Cerebellar nuclear complex (tissue), 1 donor: ENCODE data around the gene CYLD.
A peak's percentile ranks its signal among the peaks of the same experiment; 100 is the strongest.

ENCODE experiments used
- DNase-seq, 2 experiments: peaks; one replicate each; lab custom pipeline; 2025; lab: John Stamatoyannopoulos, UW

Gene CYLD

DNA sequence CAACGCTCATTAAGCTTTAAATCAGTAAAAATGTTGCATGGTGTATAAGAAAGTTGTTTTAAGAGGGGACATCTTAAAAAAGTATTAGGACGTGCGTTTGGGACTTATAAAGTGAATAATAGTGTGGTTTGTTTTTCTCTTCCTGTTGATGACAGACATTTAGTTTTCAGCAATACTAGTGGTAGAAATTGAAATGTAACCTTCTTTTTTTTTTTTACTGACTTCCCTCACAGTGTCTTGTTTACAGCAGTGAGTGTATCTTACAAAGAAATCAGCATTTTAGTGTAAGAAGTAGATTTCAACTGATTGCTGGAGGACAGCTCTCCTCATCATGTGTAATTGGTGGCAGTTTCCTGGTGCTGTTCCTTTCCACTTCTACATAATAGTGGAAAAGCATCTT is 39.6 kb downstream of the CYLD start:
- no peak for DNase-seq

DNA sequence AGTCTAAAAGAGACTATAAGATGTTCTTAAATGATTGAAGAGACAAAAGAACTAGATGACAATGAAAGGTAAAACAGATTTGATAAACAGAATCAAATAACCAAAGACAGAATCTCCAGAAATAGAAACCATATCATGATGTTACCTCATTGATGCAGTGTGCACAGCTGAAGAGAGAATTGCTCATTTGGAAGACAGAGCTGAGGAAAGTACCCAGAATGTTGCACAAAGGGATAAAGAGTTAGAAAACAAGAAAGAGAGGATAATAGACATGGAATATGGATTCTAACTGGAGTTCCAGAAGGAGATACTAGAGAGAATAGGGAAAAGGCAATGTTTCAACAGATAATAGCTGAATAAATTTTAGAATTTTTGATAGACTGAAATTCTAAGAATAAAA is 47.9 kb downstream of the CYLD start:
- DNase-seq: no peak

DNA sequence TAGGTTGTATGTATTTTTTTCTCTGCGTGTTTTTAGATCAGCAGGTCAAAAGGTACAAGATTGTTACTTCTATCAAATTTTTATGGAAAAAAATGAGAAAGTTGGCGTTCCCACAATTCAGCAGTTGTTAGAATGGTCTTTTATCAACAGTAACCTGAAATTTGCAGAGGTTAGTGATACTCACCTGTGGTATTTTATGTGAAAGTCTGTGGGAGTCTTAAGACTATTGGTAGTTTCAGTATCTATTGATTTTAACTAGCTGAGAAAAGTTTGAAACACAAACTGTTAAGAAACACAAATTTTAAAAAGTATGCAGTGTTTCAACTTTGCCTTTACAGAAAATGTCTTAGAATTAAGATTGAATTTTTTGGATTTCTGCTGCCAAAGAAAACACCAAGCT is 49.6 kb downstream of the CYLD start:
- no peak for DNase-seq

DNA sequence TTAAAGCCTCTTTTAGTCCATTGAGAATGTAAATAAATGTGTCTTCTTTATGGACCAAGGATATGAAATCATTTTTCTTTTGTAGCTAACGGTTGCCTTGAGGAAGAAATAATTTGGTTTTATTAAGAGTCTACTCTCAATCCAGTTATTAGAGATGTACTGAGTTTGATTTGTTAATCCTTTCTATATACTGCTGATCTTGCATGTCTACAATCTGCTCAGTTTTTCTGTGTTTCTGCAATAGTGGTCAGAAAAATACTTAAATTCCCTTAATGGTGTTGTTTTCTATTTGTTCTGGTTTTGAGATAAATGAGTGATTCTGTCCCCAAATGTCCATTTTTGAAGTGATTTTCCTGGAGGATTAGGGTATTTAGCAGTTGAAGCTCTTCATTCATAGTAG is 54.9 kb downstream of the CYLD start:
- no peak for DNase-seq

DNA sequence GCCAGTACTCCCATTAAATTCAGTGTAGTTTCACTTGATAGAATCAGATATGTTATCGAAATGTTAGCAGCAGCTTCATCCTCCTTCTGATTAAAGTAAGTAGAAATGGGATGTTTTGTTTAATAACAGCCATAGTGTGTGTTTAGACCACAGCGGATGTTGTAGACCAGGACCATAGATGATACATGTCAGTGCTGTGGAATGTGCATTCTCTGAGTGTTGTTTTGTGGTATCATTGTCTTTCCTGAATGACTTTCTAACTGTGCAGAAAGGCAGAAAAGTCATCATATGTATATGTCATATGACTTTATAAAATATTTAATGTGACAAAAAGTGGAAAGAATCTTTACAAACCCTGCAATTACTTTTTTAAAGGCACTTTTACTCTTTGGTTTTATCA is 55.6 kb downstream of the CYLD start:
- DNase-seq: no peak

DNA sequence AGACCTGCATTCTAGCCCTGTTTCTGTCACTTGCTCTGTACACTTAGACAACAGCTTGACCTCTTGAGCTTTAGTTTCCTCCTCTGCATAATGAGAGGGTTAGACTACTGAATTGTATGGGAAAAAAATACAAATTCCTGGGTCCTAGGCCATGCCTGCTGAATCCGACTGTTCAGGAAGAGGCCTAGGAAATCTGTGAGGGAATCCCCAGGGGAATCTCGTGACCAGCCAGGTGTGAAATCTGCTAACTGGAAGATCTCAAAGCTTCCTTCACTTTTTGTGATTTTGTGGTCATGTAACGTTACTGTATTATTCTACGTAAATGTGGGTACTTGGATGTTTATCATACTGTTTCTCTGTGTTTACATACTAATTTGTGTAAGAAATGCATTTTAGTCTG is 58.2 kb downstream of the CYLD start:
- DNase-seq: no peak

DNA sequence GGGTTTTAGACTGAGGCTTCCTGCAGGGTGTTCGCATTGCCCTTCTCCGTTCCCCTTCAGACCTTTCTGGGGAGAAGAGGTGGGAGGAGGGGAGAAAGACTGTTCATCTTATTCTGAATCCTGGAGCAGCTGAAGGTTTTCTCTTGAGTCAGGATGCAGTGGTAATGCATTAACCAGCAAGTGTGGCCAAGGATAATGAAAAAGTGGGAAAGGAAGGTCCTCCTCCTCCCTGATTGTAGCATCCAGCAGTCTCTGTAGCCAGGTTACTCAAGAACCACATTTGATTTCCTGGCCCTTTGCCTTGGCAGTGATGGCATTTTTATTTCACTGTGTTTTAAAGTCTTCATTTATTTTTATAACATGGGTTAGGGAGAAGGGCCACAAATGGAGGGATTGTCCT is 59.1 kb downstream of the CYLD start:
- no peak for DNase-seq

DNA sequence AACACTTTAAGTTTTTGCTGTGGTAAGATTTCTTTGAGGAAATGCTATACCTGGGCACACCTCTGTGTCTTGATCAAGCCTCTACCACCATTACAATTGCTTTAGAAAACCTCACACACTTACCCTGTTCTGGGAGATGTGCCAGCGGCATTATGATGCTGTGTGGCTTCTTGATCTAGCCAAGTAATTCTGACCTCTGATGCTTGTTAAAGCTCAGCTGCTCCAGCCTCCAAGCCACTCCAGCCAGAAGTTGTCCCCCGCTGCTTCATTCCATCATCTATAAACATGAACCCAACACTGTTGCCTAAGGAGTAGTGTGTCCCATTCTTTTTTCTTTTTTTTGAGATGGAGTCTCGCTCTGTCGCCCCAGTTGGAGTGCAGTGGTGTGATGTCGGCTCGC is 60.1 kb downstream of the CYLD start:
- DNase-seq: no peak

DNA sequence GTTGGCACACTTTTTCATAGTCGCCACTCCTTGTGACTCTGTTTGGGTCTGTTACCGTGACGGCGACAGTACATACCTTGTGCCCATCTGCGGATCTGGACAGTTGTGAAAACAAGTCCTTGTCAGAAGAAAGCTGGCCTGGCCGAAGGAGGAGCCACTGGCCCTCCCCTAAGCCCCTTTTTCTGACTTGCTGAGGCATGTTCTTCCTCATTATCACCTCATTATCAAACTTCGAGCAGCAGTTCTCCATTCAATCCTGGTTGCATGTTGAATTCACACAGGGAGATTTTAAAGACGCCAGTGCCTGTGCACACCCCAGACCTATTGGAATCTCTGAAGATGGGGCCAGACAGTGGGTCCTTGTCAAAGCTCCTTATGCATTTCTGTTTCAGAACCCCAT is 61.1 kb downstream of the CYLD start:
- DNase-seq: no peak

DNA sequence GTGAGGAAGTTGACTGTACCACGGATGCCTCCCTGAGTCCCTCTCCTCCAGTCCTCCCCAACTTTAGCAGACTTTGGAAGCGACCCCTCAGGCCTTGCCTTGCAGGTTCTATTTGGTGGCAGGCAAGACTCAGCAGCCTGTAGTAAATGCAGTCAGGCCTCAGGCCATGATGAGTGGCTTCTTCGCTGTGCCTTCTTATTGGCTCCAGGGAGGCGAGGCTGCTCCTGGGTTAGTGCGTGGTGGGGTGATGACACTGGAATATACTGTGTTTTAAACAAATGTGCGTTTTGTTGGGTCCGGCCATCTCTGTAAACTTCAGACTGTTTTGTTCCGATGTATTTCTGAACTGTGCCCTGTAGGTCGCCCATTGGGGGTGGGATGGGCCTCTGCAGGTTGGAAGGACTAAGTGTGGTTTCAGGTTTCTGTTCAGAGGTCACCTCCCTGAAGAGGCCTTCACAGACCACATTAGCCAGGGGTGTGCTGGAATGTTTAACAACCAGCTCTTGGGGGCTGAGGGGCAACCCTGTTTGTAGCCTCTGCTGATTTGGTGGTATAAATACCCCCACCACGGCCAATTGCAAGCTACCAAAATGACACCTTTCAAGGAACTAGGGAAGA is 62.5 kb downstream of the CYLD start:
- no peak for DNase-seq

DNA sequence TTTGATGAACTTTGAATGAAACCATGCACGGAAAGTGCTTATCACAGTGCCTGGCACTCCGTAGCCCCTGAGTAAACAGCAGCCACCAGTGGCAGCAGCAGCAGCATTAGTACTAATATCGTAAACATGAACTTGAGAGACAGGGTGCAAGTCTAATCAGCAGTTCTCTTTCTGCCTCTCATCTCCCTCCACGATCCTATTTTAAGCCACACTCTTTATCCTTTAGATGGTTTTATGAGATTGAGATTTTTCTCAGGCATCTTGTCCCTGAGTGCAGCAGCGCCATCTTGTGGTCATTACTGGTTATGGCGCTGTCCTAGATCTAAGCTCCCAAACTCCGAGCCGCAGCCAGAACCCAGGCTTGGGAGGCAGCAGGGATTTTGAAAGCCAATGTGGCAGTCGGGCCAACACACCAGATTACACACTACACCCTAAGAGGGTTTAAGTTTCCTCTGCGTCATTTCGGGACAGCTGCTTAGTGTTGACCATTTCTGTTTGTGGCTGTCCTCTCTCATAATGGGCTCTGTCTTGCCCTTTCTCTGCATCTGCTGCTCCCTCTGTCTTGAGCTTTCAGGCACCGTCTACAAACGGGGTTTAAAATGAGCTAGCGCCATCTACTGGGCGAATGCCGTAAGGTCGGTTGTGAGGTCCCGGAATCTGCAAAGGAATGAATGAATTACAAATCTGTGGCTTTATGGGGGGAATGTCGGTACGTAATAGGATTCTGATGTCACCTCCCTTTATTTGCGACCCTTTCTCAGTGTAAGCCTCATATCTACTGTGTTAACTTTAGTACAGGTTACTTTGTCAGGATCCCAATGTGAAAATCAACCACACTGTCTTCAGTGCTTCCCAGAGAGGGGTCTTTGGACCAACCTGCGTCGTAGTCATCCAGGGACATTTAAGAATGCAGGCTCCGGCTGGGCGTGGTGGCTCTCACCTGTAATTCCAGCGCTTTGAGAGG is 64.5 kb downstream of the CYLD start:
- DNase-seq: peak in 1 of 2 experiments; percentile 87

DNA sequence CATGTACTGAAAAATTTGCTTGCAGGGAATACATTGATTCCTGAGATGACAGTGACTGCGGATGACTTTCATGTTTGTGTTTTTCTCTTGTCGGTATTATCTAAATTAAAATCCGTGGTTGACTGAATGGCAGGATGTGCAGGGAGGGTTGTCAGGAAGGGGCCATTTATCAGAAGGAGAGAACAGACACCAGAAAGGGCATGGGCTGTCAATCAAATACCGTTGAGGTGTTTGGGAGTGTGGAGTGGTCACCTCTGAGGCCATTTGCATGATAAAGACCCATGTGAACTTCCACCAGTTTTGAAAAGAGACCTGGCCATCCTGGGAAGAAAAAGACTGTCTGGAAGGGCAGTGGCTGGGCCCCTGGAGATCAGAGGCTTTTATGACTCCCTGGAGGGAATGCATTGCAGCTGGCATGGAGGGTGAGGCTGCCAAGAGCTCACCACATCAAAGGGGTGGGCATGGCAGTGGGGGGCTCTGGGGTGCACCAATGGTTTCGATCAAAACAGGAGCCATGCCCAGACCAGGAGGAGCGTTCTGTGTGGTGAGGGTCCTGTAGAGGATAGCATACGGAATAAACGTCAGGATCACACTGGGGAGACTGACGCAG is 67.1 kb downstream of the CYLD start:
- DNase-seq: no peak

DNA sequence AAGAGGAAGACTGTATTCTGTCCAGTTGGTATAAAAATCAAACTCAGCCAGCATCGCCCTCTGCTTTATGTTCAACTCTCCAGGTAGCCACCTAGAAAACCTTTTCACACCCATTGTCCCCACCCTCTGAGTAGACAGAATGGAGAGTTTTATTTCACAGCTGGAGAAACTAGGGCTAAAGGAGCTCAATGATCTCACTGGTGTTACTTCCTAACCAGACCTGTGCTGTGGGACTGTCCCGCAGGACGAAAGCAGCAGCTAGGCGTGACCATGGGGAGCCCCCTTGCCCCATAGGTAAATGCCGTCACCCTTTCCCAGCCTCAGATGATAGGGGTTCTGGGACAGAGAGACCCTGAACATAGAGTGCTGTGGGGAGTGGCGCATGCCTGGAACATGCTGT is 67.7 kb downstream of the CYLD start:
- no peak for DNase-seq

DNA sequence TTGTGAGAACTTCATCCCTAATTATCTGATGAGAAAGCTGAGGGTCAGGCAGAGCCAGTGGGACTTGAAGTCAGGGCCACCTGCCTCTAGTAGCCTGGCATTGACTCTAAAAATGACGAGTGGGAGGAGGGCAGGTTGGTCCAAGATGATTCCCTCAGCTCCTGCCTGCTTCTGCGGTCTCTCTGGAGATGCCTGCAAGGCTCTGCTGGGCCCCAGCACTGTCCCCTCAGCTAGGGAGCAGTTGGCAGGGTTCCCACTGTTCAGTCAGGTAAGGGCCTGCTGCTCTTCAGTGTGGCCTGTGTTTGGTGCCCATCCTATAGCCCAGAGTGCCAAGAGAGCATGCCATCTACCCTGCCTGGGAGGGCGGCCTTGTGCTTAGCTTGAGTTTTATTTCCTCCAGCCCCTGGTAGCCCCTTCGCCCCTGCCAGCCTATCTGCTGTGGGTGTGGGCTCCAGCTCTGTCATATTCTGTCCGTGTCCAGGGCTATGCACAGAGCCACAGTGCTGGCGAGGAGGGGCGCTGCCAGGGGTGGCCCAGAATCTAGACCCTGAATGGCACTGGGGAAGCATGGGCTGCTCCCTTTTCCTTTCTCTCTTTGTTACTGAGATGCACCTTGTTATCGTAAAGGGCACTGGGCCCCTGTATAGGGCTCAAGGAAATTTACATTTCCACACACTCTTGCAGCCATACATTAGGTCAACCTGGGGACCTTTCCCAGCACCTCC is 68.5 kb downstream of the CYLD start:
- no peak for DNase-seq

DNA sequence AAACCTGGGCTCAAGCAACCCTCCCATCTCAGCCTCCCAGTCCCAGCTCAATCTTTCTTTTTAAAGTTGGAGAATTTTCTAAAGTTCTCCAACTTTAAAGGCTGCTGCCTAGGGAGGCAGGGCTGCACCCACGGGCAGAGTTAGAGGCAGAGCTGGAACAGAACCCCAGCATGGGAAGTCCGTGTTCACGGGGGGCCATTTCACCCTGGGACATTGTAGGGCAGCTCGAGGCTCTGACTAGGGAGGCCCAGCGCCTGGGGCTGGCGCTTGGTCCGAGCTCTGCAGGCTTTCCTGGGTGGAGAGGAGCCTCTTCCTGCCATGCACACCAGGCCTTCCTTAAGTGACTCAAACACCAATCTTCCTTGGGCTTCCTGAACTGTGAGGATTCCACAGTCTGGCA is 70.2 kb downstream of the CYLD start:
- DNase-seq: no peak

DNA sequence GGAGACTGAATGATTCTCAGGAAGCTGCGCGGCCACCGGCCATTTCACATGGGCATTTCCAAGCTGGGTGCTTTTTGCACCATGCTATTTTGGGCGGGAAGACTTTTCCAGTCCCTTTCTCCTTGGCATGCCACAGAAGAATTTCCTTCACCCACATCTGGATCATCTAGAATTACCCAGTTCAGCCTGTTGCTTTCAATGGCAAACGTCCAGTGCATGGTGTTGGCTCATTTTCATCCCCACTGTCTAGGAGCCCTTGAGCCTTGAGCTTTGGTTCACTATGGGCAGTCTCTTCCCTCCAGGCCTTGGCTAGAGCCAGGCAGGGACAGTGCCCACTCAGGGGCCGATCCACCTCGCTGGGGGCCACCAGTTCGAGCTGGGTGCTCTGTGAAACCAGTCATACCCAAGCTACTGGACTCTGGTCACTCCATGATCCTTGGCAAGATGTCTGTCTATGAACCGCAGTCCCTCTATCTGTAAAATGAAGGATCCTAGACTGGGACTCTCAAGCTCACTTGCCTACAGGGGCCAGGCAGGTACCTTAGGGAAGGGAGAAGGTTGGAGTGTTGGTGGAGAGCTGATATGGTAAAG is 71.1 kb downstream of the CYLD start:
- no peak for DNase-seq

DNA sequence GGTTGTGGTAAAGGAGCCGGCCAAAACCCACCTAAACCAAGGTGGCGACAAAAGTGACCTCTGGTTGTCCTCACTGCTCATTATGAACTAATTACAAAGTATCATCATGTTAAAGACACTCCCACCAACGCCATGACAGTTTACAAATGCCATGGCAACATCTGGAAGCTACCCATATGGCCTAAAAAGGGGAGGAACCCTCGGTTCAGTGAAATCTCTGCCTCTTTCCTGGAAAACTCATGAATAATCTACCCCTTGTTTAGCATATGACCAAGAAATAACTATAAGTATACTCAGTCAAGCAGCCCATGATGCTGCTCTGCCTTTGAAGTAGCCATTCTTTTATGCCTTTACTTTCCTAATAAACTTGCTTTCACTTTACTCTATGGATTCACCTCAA is 72.2 kb downstream of the CYLD start:
- DNase-seq: no peak

DNA sequence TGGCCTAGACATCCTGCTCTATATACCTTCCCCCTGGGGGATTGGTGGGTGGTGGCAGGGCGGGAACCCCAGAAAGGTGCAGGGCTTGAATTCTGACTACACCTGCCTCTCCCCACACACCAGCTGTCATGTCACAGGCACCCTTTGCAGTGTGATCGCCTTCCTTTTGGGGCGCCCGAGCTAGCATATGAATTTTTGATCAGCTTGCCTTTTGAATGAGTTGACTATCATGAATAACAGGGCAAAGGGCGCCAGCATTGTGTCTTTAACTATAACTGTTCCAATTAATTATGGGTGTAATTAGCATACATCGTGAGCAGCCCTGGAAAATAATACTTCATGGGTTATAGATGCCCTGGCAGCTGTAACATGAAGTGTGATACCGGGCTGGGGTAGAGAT is 72.7 kb downstream of the CYLD start:
- no peak for DNase-seq

DNA sequence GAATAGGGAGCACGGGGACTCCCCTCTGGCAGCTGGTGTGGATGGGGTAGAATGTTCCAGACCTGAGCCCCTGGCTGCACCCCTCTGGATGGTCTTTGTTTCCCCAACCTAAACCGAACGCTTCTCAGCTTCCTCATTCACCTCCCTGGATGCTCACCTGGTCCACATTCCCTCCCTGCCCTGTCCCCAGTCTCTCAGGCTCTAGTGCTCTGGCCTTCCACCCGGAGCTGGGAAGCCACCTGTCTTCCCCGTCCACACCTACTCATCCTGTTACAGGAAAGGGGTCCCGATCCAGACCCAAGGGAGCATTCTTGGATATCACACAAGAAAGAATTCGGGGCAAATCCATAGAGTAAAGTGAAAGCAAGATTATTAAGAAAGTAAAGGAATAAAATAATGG is 73.5 kb downstream of the CYLD start:
- no peak for DNase-seq

DNA sequence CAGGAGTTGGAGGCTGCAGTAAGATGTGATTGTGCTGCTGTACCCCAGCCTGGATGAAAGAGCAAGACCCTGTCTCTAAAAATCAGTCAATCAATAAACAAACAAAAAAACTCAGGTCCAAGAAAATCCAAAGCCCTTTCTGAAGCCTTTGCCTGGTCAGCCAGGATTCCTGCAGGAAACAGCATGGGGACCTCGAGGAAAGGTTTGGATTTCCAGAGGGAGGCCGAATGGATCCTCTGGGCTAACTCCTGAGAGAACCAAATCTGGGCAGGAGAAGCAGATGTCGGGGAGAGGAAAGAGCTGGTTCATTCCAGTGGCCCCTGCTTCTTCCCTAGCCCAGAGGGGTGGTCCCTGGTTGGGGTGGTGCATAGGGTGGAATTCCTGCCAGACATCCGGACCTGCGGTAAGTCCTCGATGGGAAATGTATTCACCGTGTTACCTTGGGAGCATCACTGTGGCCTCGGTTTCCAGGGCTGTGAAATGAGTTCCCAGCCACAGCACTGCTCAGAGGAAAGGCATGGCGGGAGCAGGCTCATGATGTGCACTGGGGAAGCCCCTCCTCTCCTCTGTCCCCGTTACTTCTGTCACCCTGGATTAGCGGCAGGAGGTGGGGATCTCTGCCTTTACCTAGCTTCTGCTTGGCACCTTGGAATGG is 75.1 kb downstream of the CYLD start:
- no peak for DNase-seq

DNA sequence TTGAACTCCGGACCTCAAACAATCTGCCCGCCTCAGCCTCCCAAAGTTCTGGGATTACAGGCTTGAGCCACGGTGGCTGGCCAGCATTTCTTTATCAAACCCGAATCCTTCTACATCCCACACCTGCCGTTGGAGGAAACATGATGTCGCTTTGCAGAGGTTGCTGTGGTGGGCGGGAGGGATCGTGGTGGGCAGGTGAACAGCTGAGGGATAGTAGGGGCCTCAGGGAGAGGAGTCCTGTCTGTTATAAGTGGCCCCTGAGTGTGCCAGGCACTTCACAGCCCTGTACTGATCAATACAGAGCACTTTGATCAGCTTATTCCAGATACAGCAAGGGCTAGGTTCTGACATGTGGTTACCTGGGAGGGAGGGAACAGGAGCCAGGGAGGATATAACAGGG is 76.5 kb downstream of the CYLD start:
- DNase-seq: no peak

DNA sequence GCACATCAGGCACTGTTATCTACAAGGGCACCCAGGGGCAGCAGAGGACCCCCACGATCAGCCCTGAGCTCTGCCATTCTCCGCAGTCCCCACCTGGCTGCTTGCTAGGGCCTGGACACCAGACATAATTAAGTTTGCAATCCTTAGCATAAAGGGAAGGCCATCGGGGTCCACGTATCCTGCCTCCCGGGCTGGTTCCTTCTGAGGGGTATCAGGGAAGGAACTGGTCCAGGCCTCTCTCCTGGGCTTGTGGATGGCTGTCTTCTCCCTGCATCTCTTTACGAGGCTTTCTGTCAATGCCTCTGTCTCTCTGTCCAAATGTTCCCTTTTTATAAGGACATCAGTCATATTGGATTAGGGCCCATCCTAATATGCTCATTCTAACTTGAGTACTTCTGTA is 77.8 kb downstream of the CYLD start:
- no peak for DNase-seq
